Neural progenitor cell (in vitro differentiated cells): ENCODE results near the gene SMARCA4. TPM values are rescaled to one million over a fixed set of nuclear protein-coding genes. Genes with fewer than 3 reads are reported as not detected.

Experiments used
- DNase-seq: peaks from one replicate; pipeline ENCODE4 v3.0.0-alpha.2; 2016; ENCODE audit warnings: low spot score
- H2AFZ ChIP-seq: fragments of 200-600 bp; sonication (generic); replicated peaks from 2 replicates; pipeline ENCODE4 v1.6.1; 2016; ENCODE audit warnings: antibody characterized with exemption
- H3F3A ChIP-seq: fragments of 200-600 bp; sonication (generic); 2 replicates; pipeline ENCODE4 v1.6.1; 2016; ENCODE audit warnings: antibody characterized with exemption, low read depth
- H3K27ac ChIP-seq: fragments of 200-600 bp; sonication (generic); 2 replicates; pipeline ENCODE4 v1.5.1; 2016; ENCODE audit warnings: mild to moderate bottlenecking
- H3K27me3 ChIP-seq: fragments of 200-600 bp; sonication (generic); 2 replicates; pipeline ENCODE4 v1.6.1; 2016; ENCODE audit warnings: mild to moderate bottlenecking, moderate library complexity
- H3K36me3 ChIP-seq: fragments of 200-600 bp; sonication (generic); 2 replicates; pipeline ENCODE4 v1.5.1; 2016
- H3K4me1 ChIP-seq: fragments of 200-600 bp; sonication (generic); 2 replicates; pipeline ENCODE4 v1.6.1; 2016; ENCODE audit warnings: mixed run types
- H3K4me2 ChIP-seq: fragments of 200-600 bp; sonication (generic); 2 replicates; pipeline ENCODE4 v1.6.1; 2016
- H3K4me3 ChIP-seq: fragments of 200-600 bp; sonication (generic); 2 replicates; pipeline ENCODE4 v1.5.1; 2016
- H3K79me2 ChIP-seq: fragments of 200-600 bp; sonication (generic); 2 replicates; pipeline ENCODE4 v1.6.1; 2016; ENCODE audit warnings: low read depth
- H3K9ac ChIP-seq: fragments of 200-600 bp; sonication (generic); 2 replicates; pipeline ENCODE4 v1.6.1; 2016
- H3K9me3 ChIP-seq: fragments of 200-600 bp; sonication (generic); 2 replicates; pipeline ENCODE4 v1.5.1; 2016; ENCODE audit warnings: low read depth
- H4K20me1 ChIP-seq: fragments of 200-600 bp; sonication (generic); 2 replicates; pipeline ENCODE4 v1.6.1; 2016; ENCODE audit warnings: low read depth
- H3K27ac Mint-ChIP-seq: 3 replicates; pipeline ENCODE4 v1.8.0; 2021; ENCODE audit warnings: mixed read lengths
- H3K27me3 Mint-ChIP-seq: 2 replicates; pipeline ENCODE4 v1.8.0; 2022; ENCODE audit warnings: low read depth, mild to moderate bottlenecking, inconsistent platforms, moderate library complexity, mixed read lengths; ENCODE audit not compliant: insufficient read depth
- H3K36me3 Mint-ChIP-seq: 3 replicates; pipeline ENCODE4 v1.8.0; 2021; ENCODE audit warnings: mixed read lengths
- H3K4me1 Mint-ChIP-seq: 3 replicates; pipeline ENCODE4 v1.8.0; 2021; ENCODE audit warnings: mixed read lengths
- H3K4me3 Mint-ChIP-seq: 3 replicates; pipeline ENCODE4 v1.8.0; 2021; ENCODE audit warnings: mild to moderate bottlenecking, moderate library complexity, mixed read lengths
- H3K9me3 Mint-ChIP-seq: 3 replicates; pipeline ENCODE4 v1.8.0; 2020; ENCODE audit warnings: mixed read lengths
- EZH2 ChIP-seq: fragments of 200-600 bp; sonication (generic); IDR thresholded peaks from 2 replicates; pipeline ENCODE4 v1.6.1; 2017; ENCODE audit warnings: antibody characterized with exemption, mild to moderate bottlenecking, moderate library complexity
- EZH2phosphoT487 ChIP-seq: fragments of 200-600 bp; sonication (generic); IDR thresholded peaks from 2 replicates; pipeline ENCODE4 v1.6.1; 2017; ENCODE audit warnings: antibody characterized with exemption
- total RNA-seq: library from RNA; depleted of rRNA; stranded (reverse); fragments of >200 nt; gene quantifications from 2 replicates; pipeline ENCODE4 v1.2.3, GENCODE V29; 2015; ENCODE audit warnings: low replicate concordance
- TF ChIP-seq, protein P1 (sequence below): fragments of 200-600 bp; sonication (generic); IDR thresholded peaks from 2 replicates; pipeline ENCODE4 v1.5.1; 2017; ENCODE audit warnings: antibody characterized with exemption, mild to moderate bottlenecking

SMARCA4 gene
- total RNA-seq, 1 donor from 2014 or later, result 169 TPM

DNA sequence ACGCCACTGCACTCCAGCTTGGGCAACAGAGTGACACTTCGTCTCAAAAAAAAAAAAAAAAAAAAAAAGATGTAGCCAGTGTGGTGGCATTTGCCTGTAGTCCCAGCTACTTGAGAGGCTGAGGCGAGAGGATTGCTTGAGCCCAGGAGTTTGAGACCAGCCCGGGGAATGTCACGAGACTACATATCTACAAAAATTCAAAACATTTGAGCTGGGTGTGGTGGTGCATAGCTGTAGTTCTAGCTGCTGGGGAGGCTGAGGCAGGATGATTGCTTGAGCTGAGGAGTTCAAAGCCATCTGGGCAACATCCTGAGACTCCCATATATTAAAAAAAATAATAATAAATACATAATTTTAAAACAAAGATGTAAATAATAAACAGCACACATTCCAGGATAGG, 46.6 kb downstream of the SMARCA4 start:
- H3K36me3 Mint-ChIP-seq, result peaks cover 45% of the 10 kb centered on the region
- H3K4me1 ChIP-seq, result no peaks in the 10 kb centered on the region
- peaks cover 3% of the 10 kb centered on the region for H3K36me3 ChIP-seq
- no peaks in the 10 kb centered on the region for H3K4me1 Mint-ChIP-seq
- H3K9me3 ChIP-seq, result no peaks in the 10 kb centered on the region
- TF ChIP-seq EZH2, result no peak
- no peak for TF ChIP-seq EZH2phosphoT487
- TF ChIP-seq, protein P1, sequence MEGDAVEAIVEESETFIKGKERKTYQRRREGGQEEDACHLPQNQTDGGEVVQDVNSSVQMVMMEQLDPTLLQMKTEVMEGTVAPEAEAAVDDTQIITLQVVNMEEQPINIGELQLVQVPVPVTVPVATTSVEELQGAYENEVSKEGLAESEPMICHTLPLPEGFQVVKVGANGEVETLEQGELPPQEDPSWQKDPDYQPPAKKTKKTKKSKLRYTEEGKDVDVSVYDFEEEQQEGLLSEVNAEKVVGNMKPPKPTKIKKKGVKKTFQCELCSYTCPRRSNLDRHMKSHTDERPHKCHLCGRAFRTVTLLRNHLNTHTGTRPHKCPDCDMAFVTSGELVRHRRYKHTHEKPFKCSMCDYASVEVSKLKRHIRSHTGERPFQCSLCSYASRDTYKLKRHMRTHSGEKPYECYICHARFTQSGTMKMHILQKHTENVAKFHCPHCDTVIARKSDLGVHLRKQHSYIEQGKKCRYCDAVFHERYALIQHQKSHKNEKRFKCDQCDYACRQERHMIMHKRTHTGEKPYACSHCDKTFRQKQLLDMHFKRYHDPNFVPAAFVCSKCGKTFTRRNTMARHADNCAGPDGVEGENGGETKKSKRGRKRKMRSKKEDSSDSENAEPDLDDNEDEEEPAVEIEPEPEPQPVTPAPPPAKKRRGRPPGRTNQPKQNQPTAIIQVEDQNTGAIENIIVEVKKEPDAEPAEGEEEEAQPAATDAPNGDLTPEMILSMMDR, result no peak
- peaks cover 2% of the 10 kb centered on the region for H3K27me3 Mint-ChIP-seq
- no peak overlapping the region for H3K27ac ChIP-seq
- no peak overlapping the region for H3K9ac ChIP-seq
- peaks cover 7% of the 10 kb centered on the region for H3F3A ChIP-seq
- no peak overlapping the region for H2AFZ ChIP-seq
- H4K20me1 ChIP-seq, result peaks cover 17% of the 10 kb centered on the region
- H3K4me3 Mint-ChIP-seq, result no peak overlapping the region
- H3K4me3 ChIP-seq, result no peak overlapping the region
- H3K27ac Mint-ChIP-seq, result no peak overlapping the region
- H3K79me2 ChIP-seq, result no peaks in the 10 kb centered on the region
- DNase-seq, result no peak
- H3K9me3 Mint-ChIP-seq, result no peaks in the 10 kb centered on the region
- no peaks in the 10 kb centered on the region for H3K27me3 ChIP-seq
- no peak overlapping the region for H3K4me2 ChIP-seq

DNA sequence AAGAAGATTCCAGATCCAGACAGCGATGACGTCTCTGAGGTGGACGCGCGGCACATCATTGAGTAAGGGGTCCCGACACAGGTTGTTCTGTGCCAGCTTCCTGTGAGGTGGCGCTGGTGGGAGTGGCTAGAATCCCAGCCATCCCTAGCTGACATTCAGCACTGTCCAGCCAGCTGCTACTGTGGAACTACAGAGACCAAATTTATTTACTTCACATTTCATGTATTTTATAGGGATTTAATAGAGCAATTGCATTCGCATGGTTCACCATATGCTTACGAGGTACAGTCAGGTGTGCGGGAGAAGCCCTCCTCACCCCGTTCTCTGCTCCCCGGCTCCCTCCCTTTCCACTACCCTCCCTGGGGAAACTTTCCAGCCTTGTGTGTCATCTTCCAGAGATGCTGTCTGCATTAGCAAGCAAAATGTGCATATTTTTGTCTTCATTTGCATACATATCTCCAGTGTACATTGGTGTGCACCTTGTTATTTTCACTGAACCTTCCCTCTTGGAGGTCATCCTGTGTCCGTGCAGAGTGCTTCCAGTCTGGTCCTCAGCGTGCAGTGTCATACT, 47.2 kb downstream of the SMARCA4 start:
- no peaks in the 10 kb centered on the region for H3K4me1 ChIP-seq
- H3K79me2 ChIP-seq, result no peaks in the 10 kb centered on the region
- H4K20me1 ChIP-seq, result peaks cover 17% of the 10 kb centered on the region
- H3K4me1 Mint-ChIP-seq, result no peaks in the 10 kb centered on the region
- H3K27ac Mint-ChIP-seq, result no peak overlapping the region
- peaks cover 2% of the 10 kb centered on the region for H3K27me3 Mint-ChIP-seq
- H3K4me3 Mint-ChIP-seq, result peak overlapping the region; percentile 3
- no peak for DNase-seq
- no peaks in the 10 kb centered on the region for H3K9me3 ChIP-seq
- no peak overlapping the region for H3K4me2 ChIP-seq
- peaks cover 3% of the 10 kb centered on the region for H3K36me3 ChIP-seq
- no peak overlapping the region for H3K27ac ChIP-seq
- H2AFZ ChIP-seq, result no peak overlapping the region
- H3K9me3 Mint-ChIP-seq, result no peaks in the 10 kb centered on the region
- TF ChIP-seq, protein P1, result no peak
- no peak for TF ChIP-seq EZH2
- no peak for TF ChIP-seq EZH2phosphoT487
- H3F3A ChIP-seq, result peaks cover 7% of the 10 kb centered on the region
- no peak overlapping the region for H3K9ac ChIP-seq
- peaks cover 49% of the 10 kb centered on the region for H3K36me3 Mint-ChIP-seq
- H3K27me3 ChIP-seq, result no peaks in the 10 kb centered on the region
- no peak overlapping the region for H3K4me3 ChIP-seq

DNA sequence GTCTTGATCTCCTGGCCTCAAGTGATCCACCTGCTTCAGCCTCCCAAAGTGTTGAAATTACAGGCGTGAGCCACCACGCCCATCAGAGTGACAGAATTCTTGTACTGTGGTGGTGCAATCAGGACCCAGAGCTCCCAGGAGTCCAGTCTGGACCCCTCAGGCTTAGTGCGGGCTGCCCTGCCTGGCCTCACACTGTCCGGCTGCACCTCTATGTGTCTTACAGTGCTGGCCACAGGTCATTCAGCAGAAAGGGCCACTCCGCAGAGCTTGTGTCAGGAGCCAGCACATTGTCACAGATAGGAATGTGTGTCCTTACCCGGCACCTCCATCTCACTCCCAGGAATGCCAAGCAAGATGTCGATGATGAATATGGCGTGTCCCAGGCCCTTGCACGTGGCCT, 49.2 kb downstream of the SMARCA4 start:
- peaks cover 2% of the 10 kb centered on the region for H3K27me3 Mint-ChIP-seq
- no peaks in the 10 kb centered on the region for H3K9me3 Mint-ChIP-seq
- TF ChIP-seq, protein P1, result no peak
- TF ChIP-seq EZH2 (no peak), EZH2phosphoT487 (no peak)
- H3K4me3 Mint-ChIP-seq, result no peak overlapping the region
- Histone ChIP-seq H2AFZ (no peak overlapping the region), H3K9me3 (no peaks in the 10 kb centered on the region), H4K20me1 (peaks cover 22% of the 10 kb centered on the region), H3K27ac (no peak overlapping the region), H3K36me3 (no peaks in the 10 kb centered on the region), H3K9ac (no peak overlapping the region), H3K27me3 (no peaks in the 10 kb centered on the region), H3K79me2 (no peaks in the 10 kb centered on the region), H3F3A (peaks cover 7% of the 10 kb centered on the region), H3K4me1 (no peaks in the 10 kb centered on the region), H3K4me2 (no peak overlapping the region), H3K4me3 (no peak overlapping the region)
- DNase-seq, result no peak
- H3K36me3 Mint-ChIP-seq, result peaks cover 51% of the 10 kb centered on the region
- no peak overlapping the region for H3K27ac Mint-ChIP-seq
- no peaks in the 10 kb centered on the region for H3K4me1 Mint-ChIP-seq
